Activated CD8-positive, alpha-beta T cell treated with anti-CD3 and anti-CD28 coated beads, Interleukin-2, amount 10 ng/mL, durations not matched to agents 7 days and 5 days (primary cell): ENCODE results near the gene CLIP1. TPM values are rescaled to one million over a fixed set of nuclear protein-coding genes. Genes with fewer than 3 reads are reported as not detected.
A peak's percentile ranks its signal among the peaks of the same experiment; 100 is the strongest.
"Not testable (repeated sequence)": the region's sequence is repeated elsewhere in the genome, so short reads cannot be mapped to it uniquely, and the experiment has no call there.

ENCODE experiments used
- ATAC-seq: fragments of 150-1000 bp; cut with Tn5 transposase; one replicate; pipeline ENCODE4 v1.10.0; 2021; ENCODE audit warnings: moderate library complexity
- CTCF ChIA-PET: fragments of 350-600 bp; sonication (Branson Sonifier 250); formaldehyde crosslinking; loops from one replicate; lab custom pipeline; 2021; ENCODE audit warnings: antibody characterized with exemption; lab: Charles Lee
- POLR2A ChIA-PET: fragments of 350-600 bp; sonication (Branson Sonifier 250); formaldehyde crosslinking; loops from one replicate; lab custom pipeline; 2021; ENCODE audit warnings: antibody characterized with exemption; lab: Charles Lee
- DNase-seq: peaks from one replicate; pipeline ENCODE4 v3.0.0-alpha.2; 2020
- H3K27ac Mint-ChIP-seq: one replicate; pipeline ENCODE4 v1.8.0; 2021; ENCODE audit warnings: mild to moderate bottlenecking, mixed read lengths
- H3K27me3 Mint-ChIP-seq: one replicate; pipeline ENCODE4 v1.8.0; 2021; ENCODE audit warnings: low read depth, mixed read lengths
- H3K36me3 Mint-ChIP-seq: one replicate; pipeline ENCODE4 v1.8.0; 2021; ENCODE audit warnings: low read depth, mixed read lengths
- H3K4me1 Mint-ChIP-seq: one replicate; pipeline ENCODE4 v1.8.0; 2021; ENCODE audit warnings: low read depth, mixed read lengths
- H3K4me3 Mint-ChIP-seq: one replicate; pipeline ENCODE4 v1.8.0; 2021; ENCODE audit warnings: mild to moderate bottlenecking, mixed read lengths
- H3K9me3 Mint-ChIP-seq: one replicate; pipeline ENCODE4 v1.8.0; 2022; ENCODE audit warnings: mixed read lengths; ENCODE audit not compliant: insufficient read depth
- total RNA-seq, 2 experiments: library from RNA; stranded (reverse); gene quantifications; one replicate each; pipeline ENCODE4 v1.2.3, GENCODE V29; 2021

Gene CLIP1
- total RNA-seq, 2 experiments from 2014 or later = 61.4 to 63.2 TPM

- CTCF ChIA-PET = interaction anchor here (0.9 to 1.8 kb wide), 2 partner anchors 28 to 35 kb away, joined by 4 read pairs; no protein-coding TSS in a partner anchor
- no peak for DNase-seq
- H3K4me3 Mint-ChIP-seq = no peak overlapping the region
- peak overlapping the region; percentile 46 for H3K27ac Mint-ChIP-seq
- H3K9me3 Mint-ChIP-seq = no peaks in the 10 kb centered on the region
- H3K4me1 Mint-ChIP-seq = peaks cover 17% of the 10 kb centered on the region
- H3K27me3 Mint-ChIP-seq = no peaks in the 10 kb centered on the region
- no peak for ATAC-seq
- POLR2A ChIA-PET = interaction anchor here (1.1 kb wide), 1 partner anchor 32 kb away, joined by 3 read pairs; no protein-coding TSS in a partner anchor
- peaks cover 21% of the 10 kb centered on the region for H3K36me3 Mint-ChIP-seq
Measured at GRCh38 chr12:122371475-122372045, 50.9 kb downstream of the CLIP1 start.

DNA sequence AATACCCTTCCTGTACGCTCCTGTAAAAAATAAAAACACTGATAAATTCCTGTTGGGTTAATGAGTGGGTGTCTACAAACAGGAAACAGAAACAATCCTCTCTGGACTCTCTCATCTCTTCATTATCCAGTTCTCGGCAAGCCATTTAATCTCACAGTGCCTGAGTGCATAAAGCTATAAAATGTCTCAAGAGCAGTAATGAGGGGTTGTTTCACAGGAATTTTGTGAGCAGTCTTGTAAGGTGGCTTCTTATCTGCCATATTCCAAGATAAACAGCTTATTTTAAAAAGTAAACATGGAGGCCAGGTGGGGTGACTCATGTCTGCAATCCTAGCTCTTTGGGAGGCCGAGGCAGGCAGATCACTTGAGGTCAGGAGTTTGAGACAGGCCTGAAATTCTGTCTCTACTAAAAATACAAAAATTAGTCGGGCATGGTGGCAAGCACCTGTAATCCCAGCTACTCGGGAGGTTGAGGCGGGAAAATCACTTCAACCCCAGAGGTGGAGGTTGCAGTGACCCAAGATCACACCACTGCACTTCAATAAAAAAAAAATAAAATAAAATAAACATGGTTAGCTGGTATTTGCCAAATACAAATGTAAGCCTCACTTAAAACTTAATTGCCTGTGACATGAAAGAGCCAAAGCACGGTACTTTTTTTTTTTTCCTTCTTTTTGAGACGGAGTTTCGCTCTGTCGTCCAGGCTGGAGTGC, 54.0 kb downstream of the CLIP1 start:
- peaks cover 17% of the 10 kb centered on the region for H3K4me1 Mint-ChIP-seq
- H3K27me3 Mint-ChIP-seq = no peaks in the 10 kb centered on the region
- no peak overlapping the region for H3K27ac Mint-ChIP-seq
- ChIA-PET POLR2A (no interaction called here), CTCF (interaction anchor here (0.8 kb wide), 1 partner anchor 31 kb away, joined by 3 read pairs; no protein-coding TSS in a partner anchor)
- DNase-seq = no peak
- no peaks in the 10 kb centered on the region for H3K9me3 Mint-ChIP-seq
- no peak for ATAC-seq
- no peak overlapping the region for H3K4me3 Mint-ChIP-seq
- peaks cover 20% of the 10 kb centered on the region for H3K36me3 Mint-ChIP-seq

DNA sequence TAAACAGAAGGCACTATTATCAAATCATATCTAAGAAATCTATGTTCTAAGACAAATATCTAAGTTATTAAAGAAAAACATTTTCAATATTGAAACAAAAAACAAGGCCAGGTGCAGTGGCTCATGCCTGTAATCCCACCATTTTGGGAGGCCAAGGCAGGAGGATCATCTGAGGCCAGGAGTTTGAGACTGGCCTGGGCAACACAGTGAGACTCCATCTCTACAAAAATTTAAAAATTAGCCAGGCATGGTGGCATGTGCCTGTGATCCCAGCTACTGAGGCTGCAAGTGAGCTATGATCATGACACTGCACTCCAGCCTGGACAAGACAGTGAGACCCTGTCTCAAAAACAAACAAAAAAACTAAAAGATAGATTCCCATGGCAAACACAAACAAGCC, 54.8 kb downstream of the CLIP1 start:
- H3K4me3 Mint-ChIP-seq, H3K27me3 Mint-ChIP-seq, ATAC-seq, H3K9me3 Mint-ChIP-seq, POLR2A ChIA-PET, DNase-seq, H3K27ac Mint-ChIP-seq: not testable (repeated sequence)
- CTCF ChIA-PET = interaction anchor here (0.7 kb wide), 1 partner anchor 79 kb away, joined by 3 read pairs; no protein-coding TSS in a partner anchor
- Mint-ChIP-seq H3K4me1 (peaks cover 15% of the 10 kb centered on the region), H3K36me3 (peaks cover 21% of the 10 kb centered on the region)

- ATAC-seq (no peak), DNase-seq (no peak)
- Mint-ChIP-seq H3K4me1 (peaks cover 9% of the 10 kb centered on the region), H3K4me3 (no peak overlapping the region), H3K36me3 (peaks cover 19% of the 10 kb centered on the region), H3K9me3 (no peaks in the 10 kb centered on the region), H3K27ac (no peak overlapping the region), H3K27me3 (no peaks in the 10 kb centered on the region)
- POLR2A ChIA-PET = no interaction called here
- CTCF ChIA-PET = interaction anchor here (1.8 kb wide), 1 partner anchor 11 kb away, joined by 4 read pairs; no protein-coding TSS in a partner anchor
Measured at GRCh38 chr12:122366685-122367475, 55.6 kb downstream of the CLIP1 start.

- peaks cover 27% of the 10 kb centered on the region for H3K36me3 Mint-ChIP-seq
- H3K27ac Mint-ChIP-seq, H3K27me3 Mint-ChIP-seq, DNase-seq, H3K9me3 Mint-ChIP-seq, H3K4me1 Mint-ChIP-seq, POLR2A ChIA-PET, ATAC-seq, H3K4me3 Mint-ChIP-seq: not testable (repeated sequence)
- CTCF ChIA-PET = interaction anchor here (1.8 kb wide), 1 partner anchor 9 kb away, joined by 4 read pairs; no protein-coding TSS in a partner anchor
Measured at GRCh38 chr12:122365226-122365625, 57.2 kb downstream of the CLIP1 start.

DNA sequence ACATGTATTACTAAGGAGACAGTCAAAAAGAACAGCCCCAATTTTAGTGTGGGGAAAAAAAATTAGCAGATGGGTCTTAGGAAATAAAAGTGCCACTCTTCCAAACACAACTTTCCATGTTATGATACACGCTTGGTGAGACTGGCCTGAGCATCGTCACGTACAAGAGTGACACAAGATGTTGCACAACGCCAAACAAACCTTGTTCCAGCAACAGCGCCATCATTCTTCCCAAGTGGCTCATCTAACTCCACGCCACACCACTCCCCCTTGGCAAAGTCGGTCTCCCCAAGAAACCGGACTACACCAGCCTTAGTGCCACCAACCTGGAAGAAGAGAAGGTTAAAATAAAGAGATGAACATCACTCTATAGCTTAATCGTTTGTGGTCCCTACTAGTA, 58.7 kb downstream of the CLIP1 start:
- no peaks in the 10 kb centered on the region for H3K4me1 Mint-ChIP-seq
- peaks cover 30% of the 10 kb centered on the region for H3K36me3 Mint-ChIP-seq
- ATAC-seq (no peak), DNase-seq (no peak)
- ChIA-PET POLR2A (no interaction called here), CTCF (no interaction called here)
- H3K27me3 Mint-ChIP-seq = no peaks in the 10 kb centered on the region
- H3K9me3 Mint-ChIP-seq = no peaks in the 10 kb centered on the region
- H3K27ac Mint-ChIP-seq = no peak overlapping the region
- no peak overlapping the region for H3K4me3 Mint-ChIP-seq

DNA sequence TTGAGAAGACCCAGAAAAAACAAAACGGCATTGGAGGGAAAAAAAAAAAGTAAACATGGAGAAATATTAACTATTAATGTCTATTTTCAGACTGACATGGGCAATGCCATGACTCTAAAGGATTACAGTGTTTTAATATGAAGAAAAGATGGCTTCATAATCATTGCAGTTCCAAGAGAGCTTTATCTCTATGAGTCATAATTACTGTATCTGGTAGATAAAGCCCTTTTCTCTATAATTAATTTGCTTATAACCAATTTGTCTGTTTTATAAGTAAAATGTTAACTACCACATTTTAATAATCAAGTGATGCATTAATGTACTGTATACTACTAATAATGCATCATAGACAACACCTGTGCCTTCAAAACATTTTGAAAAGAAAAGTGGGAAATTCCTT, 59.7 kb downstream of the CLIP1 start:
- ATAC-seq (no peak), DNase-seq (no peak)
- no peak overlapping the region for H3K27ac Mint-ChIP-seq
- no peaks in the 10 kb centered on the region for H3K27me3 Mint-ChIP-seq
- H3K4me1 Mint-ChIP-seq = no peaks in the 10 kb centered on the region
- no peak overlapping the region for H3K4me3 Mint-ChIP-seq
- POLR2A ChIA-PET = no interaction called here
- CTCF ChIA-PET = no interaction called here
- H3K36me3 Mint-ChIP-seq = peaks cover 30% of the 10 kb centered on the region
- H3K9me3 Mint-ChIP-seq = no peaks in the 10 kb centered on the region

- DNase-seq, H3K9me3 Mint-ChIP-seq, H3K4me3 Mint-ChIP-seq, H3K27ac Mint-ChIP-seq, ATAC-seq, POLR2A ChIA-PET, H3K27me3 Mint-ChIP-seq, CTCF ChIA-PET, H3K4me1 Mint-ChIP-seq: not testable (repeated sequence)
- H3K36me3 Mint-ChIP-seq = peaks cover 41% of the 10 kb centered on the region
Measured at GRCh38 chr12:122358403-122358802, 64.1 kb downstream of the CLIP1 start.

GRCh38 chr12:122357536-122357935, 64.9 kb downstream of the CLIP1 start:
- H3K4me1 Mint-ChIP-seq = peaks cover 11% of the 10 kb centered on the region

GRCh38 chr12:122356991-122357390, 65.5 kb downstream of the CLIP1 start:
- POLR2A ChIA-PET, DNase-seq, H3K27ac Mint-ChIP-seq, H3K27me3 Mint-ChIP-seq, H3K9me3 Mint-ChIP-seq, ATAC-seq, H3K4me3 Mint-ChIP-seq: not testable (repeated sequence)
- CTCF ChIA-PET = interaction anchor here (0.8 to 2.7 kb wide), 2 partner anchors 19 to 424 kb away, joined by 3 to 19 read pairs; no protein-coding TSS in a partner anchor
- Mint-ChIP-seq H3K4me1 (peaks cover 16% of the 10 kb centered on the region), H3K36me3 (peaks cover 48% of the 10 kb centered on the region)

More at GRCh38 chr12:122357536-122357935, 64.9 kb downstream of the CLIP1 start:
- H3K4me3 Mint-ChIP-seq, H3K9me3 Mint-ChIP-seq, H3K27me3 Mint-ChIP-seq, POLR2A ChIA-PET, DNase-seq, CTCF ChIA-PET, ATAC-seq, H3K27ac Mint-ChIP-seq: not testable (repeated sequence)
- peaks cover 44% of the 10 kb centered on the region for H3K36me3 Mint-ChIP-seq

- ATAC-seq (peak; percentile 86), DNase-seq (peak; percentile 74)
- no peaks in the 10 kb centered on the region for H3K9me3 Mint-ChIP-seq
- POLR2A ChIA-PET = no interaction called here
- peaks cover 45% of the 10 kb centered on the region for H3K36me3 Mint-ChIP-seq
- H3K27ac Mint-ChIP-seq = no peak overlapping the region
- CTCF ChIA-PET = interaction anchor here (0.7 to 4.0 kb wide), 31 partner anchors 10 to 1345 kb away, joined by 3 to 44 read pairs (median 4); partner anchors contain the start of gene DIABLO
- peaks cover 16% of the 10 kb centered on the region for H3K4me1 Mint-ChIP-seq
- no peaks in the 10 kb centered on the region for H3K27me3 Mint-ChIP-seq
- no peak overlapping the region for H3K4me3 Mint-ChIP-seq
Measured at GRCh38 chr12:122356192-122356635, 66.3 kb downstream of the CLIP1 start.
